ENCODE measurements around the gene TMX4.

The TMX4 gene

GRCh38 chr20:8020314-8021079 lies 936 bp upstream of the TMX4 start:
- in situ Hi-C loops (cut with HindIII; ENCODE audit: low sequenced_read_pairs) = no loop called here
- TF ChIP-seq, protein P1, sequence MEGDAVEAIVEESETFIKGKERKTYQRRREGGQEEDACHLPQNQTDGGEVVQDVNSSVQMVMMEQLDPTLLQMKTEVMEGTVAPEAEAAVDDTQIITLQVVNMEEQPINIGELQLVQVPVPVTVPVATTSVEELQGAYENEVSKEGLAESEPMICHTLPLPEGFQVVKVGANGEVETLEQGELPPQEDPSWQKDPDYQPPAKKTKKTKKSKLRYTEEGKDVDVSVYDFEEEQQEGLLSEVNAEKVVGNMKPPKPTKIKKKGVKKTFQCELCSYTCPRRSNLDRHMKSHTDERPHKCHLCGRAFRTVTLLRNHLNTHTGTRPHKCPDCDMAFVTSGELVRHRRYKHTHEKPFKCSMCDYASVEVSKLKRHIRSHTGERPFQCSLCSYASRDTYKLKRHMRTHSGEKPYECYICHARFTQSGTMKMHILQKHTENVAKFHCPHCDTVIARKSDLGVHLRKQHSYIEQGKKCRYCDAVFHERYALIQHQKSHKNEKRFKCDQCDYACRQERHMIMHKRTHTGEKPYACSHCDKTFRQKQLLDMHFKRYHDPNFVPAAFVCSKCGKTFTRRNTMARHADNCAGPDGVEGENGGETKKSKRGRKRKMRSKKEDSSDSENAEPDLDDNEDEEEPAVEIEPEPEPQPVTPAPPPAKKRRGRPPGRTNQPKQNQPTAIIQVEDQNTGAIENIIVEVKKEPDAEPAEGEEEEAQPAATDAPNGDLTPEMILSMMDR (IDR thresholded peaks at IDR 0.05; ENCODE audit: low read depth, low read length) = no peak
- peak; percentile 20 for DNase-seq (ENCODE audit: low read depth, low spot score)
- H3K4me3 ChIP-seq (ENCODE audit: low read depth, low read length) = no peak overlapping the region

DNA sequence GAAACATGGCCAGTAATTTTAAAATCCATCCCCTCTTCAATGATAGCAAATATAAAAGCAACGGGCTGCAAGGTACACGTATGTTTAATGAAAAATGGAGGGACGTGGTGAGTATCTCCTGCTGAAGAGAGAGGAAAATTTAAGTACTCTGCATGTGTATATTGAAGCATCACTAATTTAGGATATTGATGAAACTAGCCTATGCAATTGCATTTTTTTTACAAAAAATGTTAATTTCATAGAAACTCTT lies 362 bp upstream of the TMX4 start:
- in situ Hi-C loops (cut with HindIII; ENCODE audit: low sequenced_read_pairs) = no loop called here
- H3K4me3 ChIP-seq (ENCODE audit: low read depth, low read length) = peak overlapping the region; percentile 52
- TF ChIP-seq, protein P1 (IDR thresholded peaks at IDR 0.05; ENCODE audit: low read depth, low read length) = no peak

GRCh38 chr20:8018958-8019245 lies 659 bp downstream of the TMX4 start:
- DNase-seq (ENCODE audit: low read depth, low spot score) = no peak
- H3K4me3 ChIP-seq (ENCODE audit: low read depth, low read length) = peak overlapping the region; percentile 52
- in situ Hi-C loops (cut with HindIII; ENCODE audit: low sequenced_read_pairs) = no loop called here
- TF ChIP-seq, protein P1 (IDR thresholded peaks at IDR 0.05; ENCODE audit: low read depth, low read length) = no peak

More for the DNA sequence above, 362 bp upstream of the TMX4 start:
- DNase-seq (ENCODE audit: low read depth, low spot score) = no peak

DNA sequence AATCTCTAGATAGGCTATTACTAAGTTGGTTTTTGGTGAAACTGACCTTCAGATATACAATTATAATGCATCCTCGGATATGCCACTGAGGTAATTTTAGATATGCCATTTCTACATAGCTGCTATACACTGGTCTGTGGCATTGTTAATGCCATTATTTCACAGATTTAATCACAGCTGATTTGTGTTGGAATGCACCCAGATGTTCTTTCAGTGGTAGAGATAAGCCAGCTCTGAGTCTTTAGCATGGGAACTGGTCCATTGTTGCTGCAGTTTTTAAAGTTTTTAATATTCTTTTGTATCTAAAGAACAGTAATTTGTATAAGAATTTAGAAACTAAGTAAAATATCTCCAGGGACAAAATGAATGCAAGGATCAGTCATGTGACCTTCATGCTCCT lies 6.8 kb downstream of the TMX4 start:
- H3K4me3 ChIP-seq (ENCODE audit: low read depth, low read length) = no peak overlapping the region
- DNase-seq (ENCODE audit: low read depth, low spot score) = no peak
- in situ Hi-C loops (cut with HindIII; ENCODE audit: low sequenced_read_pairs) = no loop called here
- TF ChIP-seq, protein P1 (IDR thresholded peaks at IDR 0.05; ENCODE audit: low read depth, low read length) = no peak

DNA sequence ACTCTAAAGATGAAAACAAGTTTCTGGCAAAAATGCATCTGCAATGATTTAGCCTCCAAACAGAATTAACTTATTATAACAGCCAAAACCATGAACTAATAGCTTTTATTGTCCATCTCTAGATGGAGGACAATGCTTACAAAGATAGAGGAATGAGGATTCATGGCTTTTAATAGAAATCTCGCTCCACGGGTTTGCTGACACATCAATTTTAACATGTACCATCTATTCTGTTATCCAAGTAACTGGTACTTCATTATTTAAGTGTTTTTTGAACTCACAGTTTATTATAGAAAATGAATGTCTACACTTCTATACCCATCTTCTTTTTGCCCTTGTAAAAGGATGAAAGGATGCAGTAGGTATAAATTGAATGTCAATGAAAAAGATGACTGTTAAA lies 10.8 kb downstream of the TMX4 start:
- DNase-seq (ENCODE audit: low read depth, low spot score) = no peak
- no peak overlapping the region for H3K4me3 ChIP-seq (ENCODE audit: low read depth, low read length)
- TF ChIP-seq, protein P1 (IDR thresholded peaks at IDR 0.05; ENCODE audit: low read depth, low read length) = no peak
- in situ Hi-C loops (cut with HindIII; ENCODE audit: low sequenced_read_pairs) = no loop called here

GRCh38 chr20:8007490-8007889 lies 12.1 kb downstream of the TMX4 start:
- H3K4me3 ChIP-seq (ENCODE audit: low read depth, low read length) = no peak overlapping the region
- in situ Hi-C loops (cut with HindIII; ENCODE audit: low sequenced_read_pairs) = no loop called here
- TF ChIP-seq, protein P1 (IDR thresholded peaks at IDR 0.05; ENCODE audit: low read depth, low read length) = no peak
- no peak for DNase-seq (ENCODE audit: low read depth, low spot score)

All from astrocyte of the spinal cord (primary cell).